GM23338 (cell line): ENCODE results near the gene SCAMP5. TPM values are rescaled to one million over a fixed set of nuclear protein-coding genes. Genes with fewer than 3 reads are reported as not detected.

Experiments
- ATAC-seq: fragments of 200-7000 bp; cut with Tn5 transposase; 3 replicates; pipeline ENCODE4 v1.9.1; 2020
- DNase-seq: peaks from one replicate; pipeline ENCODE4 v3.0.0-alpha.2; 2015; ENCODE audit warnings: low spot score
- H2AFZ ChIP-seq: fragments of 200-600 bp; sonication (generic); 2 replicates; pipeline ENCODE4 v1.8.0; 2016; ENCODE audit warnings: antibody characterized with exemption, mild to moderate bottlenecking, moderate library complexity
- H3F3A ChIP-seq: fragments of 200-600 bp; sonication (generic); replicated peaks from 2 replicates; pipeline ENCODE4 v1.8.0; 2017; ENCODE audit warnings: antibody characterized with exemption, mixed run types, low read depth
- H3K27ac ChIP-seq: fragments of 200-600 bp; sonication (generic); 2 replicates; pipeline ENCODE4 v1.6.1; 2016; ENCODE audit warnings: low read depth
- H3K27me3 ChIP-seq: fragments of 200-600 bp; sonication (generic); 2 replicates; pipeline ENCODE4 v1.8.0; 2016; ENCODE audit warnings: mild to moderate bottlenecking, mixed run types, moderate library complexity; ENCODE audit not compliant: insufficient read depth
- H3K36me3 ChIP-seq: fragments of 200-600 bp; sonication (generic); 2 replicates; pipeline ENCODE4 v1.8.0; 2016; ENCODE audit warnings: mild to moderate bottlenecking; ENCODE audit not compliant: insufficient read depth
- H3K4me1 ChIP-seq: fragments of 200-600 bp; sonication (generic); 2 replicates; pipeline ENCODE4 v1.8.0; 2016; ENCODE audit warnings: mild to moderate bottlenecking, moderate library complexity; ENCODE audit not compliant: insufficient read depth
- H3K4me2 ChIP-seq: fragments of 200-600 bp; sonication (generic); 2 replicates; pipeline ENCODE4 v1.7.1; 2017; ENCODE audit warnings: mixed run types
- H3K4me3 ChIP-seq: fragments of 200-600 bp; sonication (generic); 2 replicates; pipeline ENCODE4 v1.6.1; 2016; ENCODE audit warnings: mixed run types
- H3K79me2 ChIP-seq: fragments of 200-600 bp; sonication (generic); replicated peaks from 2 replicates; pipeline ENCODE4 v1.8.0; 2017; ENCODE audit warnings: mild to moderate bottlenecking; ENCODE audit not compliant: insufficient read depth
- H3K9me2 ChIP-seq: fragments of 200-600 bp; sonication (generic); 2 replicates; pipeline ENCODE4 v1.8.0; 2017; ENCODE audit not compliant: insufficient read depth
- H4K20me1 ChIP-seq: fragments of 200-600 bp; sonication (generic); replicated peaks from 2 replicates; pipeline ENCODE4 v1.8.0; 2017; ENCODE audit warnings: mild to moderate bottlenecking; ENCODE audit not compliant: insufficient read depth
- H3K27ac Mint-ChIP-seq: 2 replicates; pipeline ENCODE4 v1.8.0; 2020; ENCODE audit warnings: inconsistent platforms, mild to moderate bottlenecking, moderate library complexity, mixed read lengths
- H3K27me3 Mint-ChIP-seq: 3 replicates; pipeline ENCODE4 v1.8.0; 2022; ENCODE audit warnings: low read depth, mild to moderate bottlenecking, moderate library complexity, mixed read lengths, inconsistent platforms; ENCODE audit not compliant: insufficient read depth, poor library complexity
- H3K36me3 Mint-ChIP-seq: 3 replicates; pipeline ENCODE4 v1.8.0; 2021; ENCODE audit warnings: low read depth, mild to moderate bottlenecking, inconsistent platforms, moderate library complexity, mixed read lengths
- H3K4me1 Mint-ChIP-seq: 3 replicates; pipeline ENCODE4 v1.8.0; 2020; ENCODE audit warnings: mild to moderate bottlenecking, inconsistent platforms, mixed read lengths
- H3K4me3 Mint-ChIP-seq: 3 replicates; pipeline ENCODE4 v1.8.0; 2021; ENCODE audit warnings: moderate library complexity, mild to moderate bottlenecking, inconsistent platforms, mixed read lengths
- H3K9me3 Mint-ChIP-seq: 3 replicates; pipeline ENCODE4 v1.8.0; 2020; ENCODE audit warnings: moderate library complexity, mild to moderate bottlenecking, inconsistent platforms, mixed read lengths
- CREB1 ChIP-seq: fragments of 250-450 bp; sonication (Bioruptor Pico); IDR thresholded peaks from 2 replicates; pipeline ENCODE4 v1.5.0; 2020; ENCODE audit warnings: low read depth, mild to moderate bottlenecking, moderate library complexity
- EZH2 ChIP-seq: fragments of 200-600 bp; sonication (generic); IDR thresholded peaks from one replicate; pipeline ENCODE4 v1.8.0; 2017; ENCODE audit warnings: antibody characterized with exemption, mild to moderate bottlenecking, low read depth; ENCODE audit not compliant: unreplicated experiment
- EZH2phosphoT487 ChIP-seq: fragments of 200-600 bp; sonication (generic); IDR thresholded peaks from one replicate; pipeline ENCODE4 v1.8.1; 2018; ENCODE audit warnings: antibody characterized with exemption; ENCODE audit not compliant: unreplicated experiment
- JUNB ChIP-seq: IDR thresholded peaks from one replicate; pipeline ENCODE4 v1.6.1; 2016; ENCODE audit warnings: antibody characterized with exemption; ENCODE audit not compliant: unreplicated experiment
- NANOG ChIP-seq: IDR thresholded peaks from 2 replicates; pipeline ENCODE4 v1.6.1; 2016; ENCODE audit warnings: antibody characterized with exemption, borderline replicate concordance
- POLR2AphosphoS5 ChIP-seq: IDR thresholded peaks from 2 replicates; pipeline ENCODE4 v1.6.1; 2016; ENCODE audit warnings: antibody characterized with exemption, low read depth
- STAT1 ChIP-seq: IDR thresholded peaks from one replicate; pipeline ENCODE4 v1.6.1; 2016; ENCODE audit warnings: antibody characterized with exemption; ENCODE audit not compliant: unreplicated experiment
- ZNF114 ChIP-seq: fragments of 250-450 bp; sonication (Bioruptor Pico); IDR thresholded peaks from 2 replicates; pipeline ENCODE4 v1.5.0; 2020; ENCODE audit warnings: mild to moderate bottlenecking, moderate library complexity
- ZNF331 ChIP-seq: fragments of 250-450 bp; sonication (Bioruptor Pico); IDR thresholded peaks from 2 replicates; pipeline ENCODE4 v1.5.0; 2020; ENCODE audit warnings: low read depth, mild to moderate bottlenecking, moderate library complexity
- polyA plus RNA-seq: library from polyadenylated mRNA; unstranded; fragments of >200 nt; fragmentation: Nextera tagmentation; extraction: Ambion mirVana; gene quantifications from 2 replicates; pipeline ENCODE4 v1.2.1, GENCODE V29; 2016
- total RNA-seq: library from RNA; depleted of rRNA; stranded (reverse); fragments of >200 nt; shearing (Covaris generic); gene quantifications from 2 replicates; pipeline ENCODE4 v1.2.3, GENCODE V29; 2014
- TF ChIP-seq, protein P1 (sequence below): IDR thresholded peaks from 2 replicates; pipeline ENCODE4 v1.6.1; 2016; ENCODE audit warnings: antibody characterized with exemption
- TF ChIP-seq, protein P2 (sequence below): IDR thresholded peaks from one replicate; pipeline ENCODE4 v1.6.1; 2018; ENCODE audit warnings: antibody characterized with exemption; ENCODE audit not compliant: unreplicated experiment
- TF ChIP-seq, protein P3 (sequence below), 2 experiments: fragments of 200-600 bp in 1 of 2; sonication (generic) in 1 of 2; conservative IDR thresholded peaks; 2 replicates each; pipeline versions ENCODE4 v1.5.1 to v1.6.1; 2016 to 2017; ENCODE audit warnings: antibody characterized with exemption in 2 of 2, low read depth in 2 of 2, mild to moderate bottlenecking in 2 of 2, moderate library complexity in 1 of 2
- TF ChIP-seq, protein P4 (sequence below): fragments of 250-450 bp; sonication (Bioruptor Pico); IDR thresholded peaks from 2 replicates; pipeline ENCODE4 v1.5.0; 2020; ENCODE audit warnings: mild to moderate bottlenecking, moderate library complexity

The SCAMP5 gene
- total and polyA plus RNA-seq, 2 experiments from 2014 or later, result 12.8 to 43.3 TPM

DNA sequence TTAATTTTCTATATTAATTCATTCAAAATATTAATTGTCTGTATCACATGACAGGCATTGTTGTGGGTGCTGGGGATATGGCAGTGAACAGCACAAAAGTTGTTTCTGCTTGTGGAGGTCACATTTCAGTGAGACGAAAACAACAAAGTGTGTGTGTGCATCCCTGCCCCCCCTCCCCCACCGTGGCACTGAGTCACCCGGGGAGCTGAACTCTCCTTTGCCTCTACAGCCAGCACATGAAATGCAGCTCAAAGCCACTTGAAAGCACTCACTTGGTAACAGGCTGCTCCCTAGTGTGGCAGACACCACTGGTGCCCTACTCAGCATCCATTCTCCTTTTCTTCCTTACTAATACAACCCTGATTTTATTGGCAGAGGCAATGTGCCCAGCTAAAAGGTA is 16.9 kb upstream of the SCAMP5 start:
- no peaks in the 10 kb centered on the region for H3K36me3 Mint-ChIP-seq
- no peak for TF ChIP-seq EZH2
- TF ChIP-seq POLR2AphosphoS5, result no peak
- TF ChIP-seq, protein P1, sequence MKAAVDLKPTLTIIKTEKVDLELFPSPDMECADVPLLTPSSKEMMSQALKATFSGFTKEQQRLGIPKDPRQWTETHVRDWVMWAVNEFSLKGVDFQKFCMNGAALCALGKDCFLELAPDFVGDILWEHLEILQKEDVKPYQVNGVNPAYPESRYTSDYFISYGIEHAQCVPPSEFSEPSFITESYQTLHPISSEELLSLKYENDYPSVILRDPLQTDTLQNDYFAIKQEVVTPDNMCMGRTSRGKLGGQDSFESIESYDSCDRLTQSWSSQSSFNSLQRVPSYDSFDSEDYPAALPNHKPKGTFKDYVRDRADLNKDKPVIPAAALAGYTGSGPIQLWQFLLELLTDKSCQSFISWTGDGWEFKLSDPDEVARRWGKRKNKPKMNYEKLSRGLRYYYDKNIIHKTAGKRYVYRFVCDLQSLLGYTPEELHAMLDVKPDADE, result no peak
- TF ChIP-seq, protein P2, sequence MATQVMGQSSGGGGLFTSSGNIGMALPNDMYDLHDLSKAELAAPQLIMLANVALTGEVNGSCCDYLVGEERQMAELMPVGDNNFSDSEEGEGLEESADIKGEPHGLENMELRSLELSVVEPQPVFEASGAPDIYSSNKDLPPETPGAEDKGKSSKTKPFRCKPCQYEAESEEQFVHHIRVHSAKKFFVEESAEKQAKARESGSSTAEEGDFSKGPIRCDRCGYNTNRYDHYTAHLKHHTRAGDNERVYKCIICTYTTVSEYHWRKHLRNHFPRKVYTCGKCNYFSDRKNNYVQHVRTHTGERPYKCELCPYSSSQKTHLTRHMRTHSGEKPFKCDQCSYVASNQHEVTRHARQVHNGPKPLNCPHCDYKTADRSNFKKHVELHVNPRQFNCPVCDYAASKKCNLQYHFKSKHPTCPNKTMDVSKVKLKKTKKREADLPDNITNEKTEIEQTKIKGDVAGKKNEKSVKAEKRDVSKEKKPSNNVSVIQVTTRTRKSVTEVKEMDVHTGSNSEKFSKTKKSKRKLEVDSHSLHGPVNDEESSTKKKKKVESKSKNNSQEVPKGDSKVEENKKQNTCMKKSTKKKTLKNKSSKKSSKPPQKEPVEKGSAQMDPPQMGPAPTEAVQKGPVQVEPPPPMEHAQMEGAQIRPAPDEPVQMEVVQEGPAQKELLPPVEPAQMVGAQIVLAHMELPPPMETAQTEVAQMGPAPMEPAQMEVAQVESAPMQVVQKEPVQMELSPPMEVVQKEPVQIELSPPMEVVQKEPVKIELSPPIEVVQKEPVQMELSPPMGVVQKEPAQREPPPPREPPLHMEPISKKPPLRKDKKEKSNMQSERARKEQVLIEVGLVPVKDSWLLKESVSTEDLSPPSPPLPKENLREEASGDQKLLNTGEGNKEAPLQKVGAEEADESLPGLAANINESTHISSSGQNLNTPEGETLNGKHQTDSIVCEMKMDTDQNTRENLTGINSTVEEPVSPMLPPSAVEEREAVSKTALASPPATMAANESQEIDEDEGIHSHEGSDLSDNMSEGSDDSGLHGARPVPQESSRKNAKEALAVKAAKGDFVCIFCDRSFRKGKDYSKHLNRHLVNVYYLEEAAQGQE, result no peak
- TF ChIP-seq STAT1, result no peak
- TF ChIP-seq ZNF331, result no peak
- TF ChIP-seq EZH2phosphoT487, result no peak
- TF ChIP-seq JUNB, result no peak
- TF ChIP-seq, protein P3, sequence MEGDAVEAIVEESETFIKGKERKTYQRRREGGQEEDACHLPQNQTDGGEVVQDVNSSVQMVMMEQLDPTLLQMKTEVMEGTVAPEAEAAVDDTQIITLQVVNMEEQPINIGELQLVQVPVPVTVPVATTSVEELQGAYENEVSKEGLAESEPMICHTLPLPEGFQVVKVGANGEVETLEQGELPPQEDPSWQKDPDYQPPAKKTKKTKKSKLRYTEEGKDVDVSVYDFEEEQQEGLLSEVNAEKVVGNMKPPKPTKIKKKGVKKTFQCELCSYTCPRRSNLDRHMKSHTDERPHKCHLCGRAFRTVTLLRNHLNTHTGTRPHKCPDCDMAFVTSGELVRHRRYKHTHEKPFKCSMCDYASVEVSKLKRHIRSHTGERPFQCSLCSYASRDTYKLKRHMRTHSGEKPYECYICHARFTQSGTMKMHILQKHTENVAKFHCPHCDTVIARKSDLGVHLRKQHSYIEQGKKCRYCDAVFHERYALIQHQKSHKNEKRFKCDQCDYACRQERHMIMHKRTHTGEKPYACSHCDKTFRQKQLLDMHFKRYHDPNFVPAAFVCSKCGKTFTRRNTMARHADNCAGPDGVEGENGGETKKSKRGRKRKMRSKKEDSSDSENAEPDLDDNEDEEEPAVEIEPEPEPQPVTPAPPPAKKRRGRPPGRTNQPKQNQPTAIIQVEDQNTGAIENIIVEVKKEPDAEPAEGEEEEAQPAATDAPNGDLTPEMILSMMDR (conservative IDR thresholded peaks at IDR 0.05; ENCODE audit: low read depth in 2 of 2), result no peak
- no peak for TF ChIP-seq NANOG
- TF ChIP-seq CREB1 (CRISPR knock-in tag), result no peak
- no peak for TF ChIP-seq ZNF114 (CRISPR knock-in tag)
- TF ChIP-seq, protein P4, sequence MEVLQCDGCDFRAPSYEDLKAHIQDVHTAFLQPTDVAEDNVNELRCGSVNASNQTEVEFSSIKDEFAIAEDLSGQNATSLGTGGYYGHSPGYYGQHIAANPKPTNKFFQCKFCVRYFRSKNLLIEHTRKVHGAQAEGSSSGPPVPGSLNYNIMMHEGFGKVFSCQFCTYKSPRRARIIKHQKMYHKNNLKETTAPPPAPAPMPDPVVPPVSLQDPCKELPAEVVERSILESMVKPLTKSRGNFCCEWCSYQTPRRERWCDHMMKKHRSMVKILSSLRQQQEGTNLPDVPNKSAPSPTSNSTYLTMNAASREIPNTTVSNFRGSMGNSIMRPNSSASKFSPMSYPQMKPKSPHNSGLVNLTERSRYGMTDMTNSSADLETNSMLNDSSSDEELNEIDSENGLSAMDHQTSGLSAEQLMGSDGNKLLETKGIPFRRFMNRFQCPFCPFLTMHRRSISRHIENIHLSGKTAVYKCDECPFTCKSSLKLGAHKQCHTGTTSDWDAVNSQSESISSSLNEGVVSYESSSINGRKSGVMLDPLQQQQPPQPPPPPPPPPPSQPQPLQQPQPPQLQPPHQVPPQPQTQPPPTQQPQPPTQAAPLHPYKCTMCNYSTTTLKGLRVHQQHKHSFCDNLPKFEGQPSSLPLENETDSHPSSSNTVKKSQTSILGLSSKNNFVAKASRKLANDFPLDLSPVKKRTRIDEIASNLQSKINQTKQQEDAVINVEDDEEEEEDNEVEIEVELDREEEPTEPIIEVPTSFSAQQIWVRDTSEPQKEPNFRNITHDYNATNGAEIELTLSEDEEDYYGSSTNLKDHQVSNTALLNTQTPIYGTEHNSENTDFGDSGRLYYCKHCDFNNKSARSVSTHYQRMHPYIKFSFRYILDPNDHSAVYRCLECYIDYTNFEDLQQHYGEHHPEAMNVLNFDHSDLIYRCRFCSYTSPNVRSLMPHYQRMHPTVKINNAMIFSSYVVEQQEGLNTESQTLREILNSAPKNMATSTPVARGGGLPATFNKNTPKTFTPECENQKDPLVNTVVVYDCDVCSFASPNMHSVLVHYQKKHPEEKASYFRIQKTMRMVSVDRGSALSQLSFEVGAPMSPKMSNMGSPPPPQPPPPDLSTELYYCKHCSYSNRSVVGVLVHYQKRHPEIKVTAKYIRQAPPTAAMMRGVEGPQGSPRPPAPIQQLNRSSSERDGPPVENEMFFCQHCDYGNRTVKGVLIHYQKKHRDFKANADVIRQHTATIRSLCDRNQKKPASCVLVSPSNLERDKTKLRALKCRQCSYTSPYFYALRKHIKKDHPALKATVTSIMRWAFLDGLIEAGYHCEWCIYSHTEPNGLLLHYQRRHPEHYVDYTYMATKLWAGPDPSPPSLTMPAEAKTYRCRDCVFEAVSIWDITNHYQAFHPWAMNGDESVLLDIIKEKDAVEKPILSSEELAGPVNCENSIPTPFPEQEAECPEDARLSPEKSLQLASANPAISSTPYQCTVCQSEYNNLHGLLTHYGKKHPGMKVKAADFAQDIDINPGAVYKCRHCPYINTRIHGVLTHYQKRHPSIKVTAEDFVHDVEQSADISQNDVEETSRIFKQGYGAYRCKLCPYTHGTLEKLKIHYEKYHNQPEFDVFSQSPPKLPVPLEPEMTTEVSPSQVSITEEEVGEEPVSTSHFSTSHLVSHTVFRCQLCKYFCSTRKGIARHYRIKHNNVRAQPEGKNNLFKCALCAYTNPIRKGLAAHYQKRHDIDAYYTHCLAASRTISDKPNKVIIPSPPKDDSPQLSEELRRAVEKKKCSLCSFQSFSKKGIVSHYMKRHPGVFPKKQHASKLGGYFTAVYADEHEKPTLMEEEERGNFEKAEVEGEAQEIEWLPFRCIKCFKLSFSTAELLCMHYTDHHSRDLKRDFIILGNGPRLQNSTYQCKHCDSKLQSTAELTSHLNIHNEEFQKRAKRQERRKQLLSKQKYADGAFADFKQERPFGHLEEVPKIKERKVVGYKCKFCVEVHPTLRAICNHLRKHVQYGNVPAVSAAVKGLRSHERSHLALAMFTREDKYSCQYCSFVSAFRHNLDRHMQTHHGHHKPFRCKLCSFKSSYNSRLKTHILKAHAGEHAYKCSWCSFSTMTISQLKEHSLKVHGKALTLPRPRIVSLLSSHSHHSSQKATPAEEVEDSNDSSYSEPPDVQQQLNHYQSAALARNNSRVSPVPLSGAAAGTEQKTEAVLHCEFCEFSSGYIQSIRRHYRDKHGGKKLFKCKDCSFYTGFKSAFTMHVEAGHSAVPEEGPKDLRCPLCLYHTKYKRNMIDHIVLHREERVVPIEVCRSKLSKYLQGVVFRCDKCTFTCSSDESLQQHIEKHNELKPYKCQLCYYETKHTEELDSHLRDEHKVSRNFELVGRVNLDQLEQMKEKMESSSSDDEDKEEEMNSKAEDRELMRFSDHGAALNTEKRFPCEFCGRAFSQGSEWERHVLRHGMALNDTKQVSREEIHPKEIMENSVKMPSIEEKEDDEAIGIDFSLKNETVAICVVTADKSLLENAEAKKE, result no peak

More for the DNA sequence above, 16.9 kb upstream of the SCAMP5 start:
- peak; percentile 70 for ATAC-seq
- Histone ChIP-seq H3K27me3 (no peaks in the 10 kb centered on the region), H2AFZ (peak overlapping the region; percentile 94; the same call in 1 of the 2 replicates), H3K4me3 (no peak overlapping the region), H3K27ac (no peak overlapping the region), H3F3A (peaks cover 6% of the 10 kb centered on the region; the same call in 1 of the 2 replicates), H3K4me1 (no peaks in the 10 kb centered on the region), H4K20me1 (no peaks in the 10 kb centered on the region), H3K36me3 (no peaks in the 10 kb centered on the region), H3K9me2 (no peaks in the 10 kb centered on the region), H3K4me2 (no peak overlapping the region), H3K79me2 (no peaks in the 10 kb centered on the region)
- peaks cover 9% of the 10 kb centered on the region for H3K27me3 Mint-ChIP-seq
- H3K4me3 Mint-ChIP-seq, result no peak overlapping the region
- no peaks in the 10 kb centered on the region for H3K9me3 Mint-ChIP-seq
- DNase-seq, result no peak
- H3K27ac Mint-ChIP-seq, result no peak overlapping the region
- peaks cover 11% of the 10 kb centered on the region for H3K4me1 Mint-ChIP-seq
